Lower leg skin (tissue), 4 donors: ENCODE results near the gene BMAL1. TPM values are rescaled to one million over a fixed set of nuclear protein-coding genes. Genes with fewer than 3 reads are reported as not detected.
"Not testable (repeated sequence)": the region's sequence is repeated elsewhere in the genome, so short reads cannot be mapped to it uniquely, and the experiment has no call there.

ENCODE experiments used
- DNase-seq, 2 donors: peaks; one replicate each; pipeline ENCODE4 v3.0.0-alpha.2; 2019; ENCODE audit warnings: low spot score in 2 of 2
- H3K4me3 ChIP-seq: fragments of 200-600 bp; sonication (generic); 2 replicates; pipeline ENCODE4 v1.5.1; 2017; ENCODE audit warnings: mild to moderate bottlenecking, low read depth; ENCODE audit not compliant: poor library complexity, severe bottlenecking
- POLR2A ChIP-seq, 2 donors: fragments of 450-650 bp; IDR thresholded peaks; one replicate each; pipeline ENCODE4 v1.6.1; 2016 to 2017; ENCODE audit warnings: antibody characterized with exemption in 2 of 2, mild to moderate bottlenecking in 1 of 2, moderate library complexity in 1 of 2
- WGBS, 2 donors: methylation state at CpG; one replicate each; pipeline ENCODE4 v1.1.5; 2018; 5-methylcytosine and 5-hydroxymethylcytosine counted together
- intact Hi-C: fragments of 100-400 bp; cut with DNase I; formaldehyde crosslinking; loops from one replicate; pipeline ENCODE4 v1.15.0; 2023; ENCODE audit warnings: low total_unique reads
- total RNA-seq, 4 donors: library from RNA; depleted of rRNA; stranded (reverse); fragments of >200 nt; gene quantifications; one replicate each; pipeline ENCODE4 v1.1.0, GENCODE V29; 2016
- TF ChIP-seq, protein P1 (sequence below), 3 donors: fragments of 450-650 bp; IDR thresholded peaks; one replicate each; pipeline ENCODE4 v1.5.1; 2016; ENCODE audit warnings: antibody characterized with exemption in 3 of 3, mild to moderate bottlenecking in 3 of 3, moderate library complexity in 2 of 3

The BMAL1 gene
- total RNA-seq, 4 donors from 2014 or later, result 34.8 to 132 (median 61.5) TPM

- WGBS, 2 donors, result 73% methylated on average over 5 of the region's 5 CpGs
- no peak overlapping the region for H3K4me3 ChIP-seq
- no peak for TF ChIP-seq POLR2A (IDR thresholded peaks at IDR 0.05)
- TF ChIP-seq, protein P1, sequence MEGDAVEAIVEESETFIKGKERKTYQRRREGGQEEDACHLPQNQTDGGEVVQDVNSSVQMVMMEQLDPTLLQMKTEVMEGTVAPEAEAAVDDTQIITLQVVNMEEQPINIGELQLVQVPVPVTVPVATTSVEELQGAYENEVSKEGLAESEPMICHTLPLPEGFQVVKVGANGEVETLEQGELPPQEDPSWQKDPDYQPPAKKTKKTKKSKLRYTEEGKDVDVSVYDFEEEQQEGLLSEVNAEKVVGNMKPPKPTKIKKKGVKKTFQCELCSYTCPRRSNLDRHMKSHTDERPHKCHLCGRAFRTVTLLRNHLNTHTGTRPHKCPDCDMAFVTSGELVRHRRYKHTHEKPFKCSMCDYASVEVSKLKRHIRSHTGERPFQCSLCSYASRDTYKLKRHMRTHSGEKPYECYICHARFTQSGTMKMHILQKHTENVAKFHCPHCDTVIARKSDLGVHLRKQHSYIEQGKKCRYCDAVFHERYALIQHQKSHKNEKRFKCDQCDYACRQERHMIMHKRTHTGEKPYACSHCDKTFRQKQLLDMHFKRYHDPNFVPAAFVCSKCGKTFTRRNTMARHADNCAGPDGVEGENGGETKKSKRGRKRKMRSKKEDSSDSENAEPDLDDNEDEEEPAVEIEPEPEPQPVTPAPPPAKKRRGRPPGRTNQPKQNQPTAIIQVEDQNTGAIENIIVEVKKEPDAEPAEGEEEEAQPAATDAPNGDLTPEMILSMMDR (IDR thresholded peaks at IDR 0.05), result no peak
- intact Hi-C loops, result no loop called here
- no peak for DNase-seq
Observed at GRCh38 chr11:13247606-13248296, 29.8 kb upstream of the BMAL1 start.

DNA sequence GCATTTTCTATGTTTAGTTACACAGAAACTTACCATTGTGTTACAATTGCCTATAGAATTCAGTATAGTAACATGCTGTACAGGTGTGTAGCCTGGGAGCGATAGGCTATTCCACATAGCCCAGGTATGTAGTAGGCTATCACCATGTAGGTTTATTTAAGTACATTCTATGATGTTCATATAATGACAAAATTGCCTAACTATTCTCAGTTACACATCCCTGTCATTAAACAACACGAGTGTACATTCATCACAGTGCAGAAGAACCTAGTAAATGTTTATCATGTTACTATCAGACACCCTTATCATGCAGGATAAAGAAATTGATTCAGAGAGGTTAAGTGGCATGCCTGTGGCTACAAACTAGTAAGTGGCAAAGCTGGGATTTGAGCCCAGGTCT lies 28.4 kb upstream of the BMAL1 start:
- DNase-seq, result no peak
- WGBS, 2 donors, result 91 to 95% methylated on average over 2 of the region's 2 CpGs
- intact Hi-C loops, result no loop called here
- TF ChIP-seq, protein P1 (IDR thresholded peaks at IDR 0.05), result no peak
- no peak for TF ChIP-seq POLR2A (IDR thresholded peaks at IDR 0.05)
- H3K4me3 ChIP-seq, result no peak overlapping the region

DNA sequence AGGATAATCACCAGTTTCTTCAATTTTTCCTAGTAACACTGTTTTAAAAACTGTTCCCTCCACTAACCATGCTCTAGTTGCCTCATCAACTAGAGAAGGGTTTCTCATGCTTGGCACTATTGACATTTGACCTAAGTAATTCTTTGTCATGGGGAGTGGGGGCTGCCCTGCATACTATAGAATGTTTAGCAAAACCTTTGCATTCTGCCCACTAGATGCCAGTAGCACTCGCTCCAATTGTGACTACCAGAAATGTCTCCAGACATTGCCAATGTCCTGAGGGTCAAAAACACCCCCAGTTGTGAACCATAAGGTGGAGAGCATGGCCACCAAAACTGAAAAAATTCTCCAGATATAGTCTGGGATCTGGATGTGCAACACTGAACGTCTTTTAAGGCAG lies 27.6 kb upstream of the BMAL1 start:
- intact Hi-C loops, result no loop called here
- no peak for DNase-seq
- no peak overlapping the region for H3K4me3 ChIP-seq
- TF ChIP-seq, protein P1 (IDR thresholded peaks at IDR 0.05), result no peak
- TF ChIP-seq POLR2A (IDR thresholded peaks at IDR 0.05), result no peak
- WGBS, 2 donors, result 70 to 83% methylated on average over 2 of the region's 2 CpGs

DNA sequence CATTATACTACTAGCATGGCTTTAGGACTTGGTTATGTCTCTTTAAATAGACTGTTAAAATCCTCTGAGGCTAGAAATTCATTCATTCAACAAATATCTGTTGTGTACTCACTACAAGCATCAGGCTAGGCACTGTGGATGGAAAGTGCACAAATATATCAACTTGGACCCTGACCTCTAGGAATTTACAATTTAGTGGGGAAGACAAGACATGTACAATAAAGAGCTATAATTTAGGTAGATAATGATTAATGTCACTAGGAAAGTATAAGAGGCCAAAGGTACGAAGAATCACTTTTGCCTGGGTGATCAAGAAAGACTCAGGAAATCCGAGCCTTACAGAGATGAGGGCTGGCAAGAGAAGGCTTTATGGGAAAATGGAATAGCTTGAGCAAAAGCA lies 25.6 kb upstream of the BMAL1 start:
- intact Hi-C loops, result no loop called here
- TF ChIP-seq, protein P1 (IDR thresholded peaks at IDR 0.05), result no peak
- TF ChIP-seq POLR2A (IDR thresholded peaks at IDR 0.05), result no peak
- no peak overlapping the region for H3K4me3 ChIP-seq
- WGBS, 2 donors, result 90 to 96% methylated on average over 2 of the region's 2 CpGs
- DNase-seq, result no peak

DNA sequence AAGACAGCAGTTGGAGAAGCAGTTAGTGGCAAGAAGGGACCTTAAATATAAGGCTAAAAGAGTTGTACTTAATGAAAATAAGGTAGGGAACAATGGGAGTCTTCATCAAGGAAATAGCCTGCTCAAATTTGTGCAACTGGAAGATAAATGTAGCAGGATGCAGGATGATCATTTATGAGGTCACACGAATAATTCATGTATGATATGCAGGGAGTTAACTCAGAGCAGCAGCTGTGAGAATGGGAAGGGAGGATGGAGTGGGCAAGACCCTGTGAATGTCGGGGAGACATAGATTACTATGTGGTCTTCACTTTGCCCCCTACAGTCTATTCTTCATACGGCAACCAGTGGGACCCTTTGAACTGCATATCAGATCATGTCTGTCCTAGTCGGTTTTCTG lies 25.2 kb upstream of the BMAL1 start:
- no peak for DNase-seq
- no peak overlapping the region for H3K4me3 ChIP-seq
- WGBS, 2 donors, result 84 to 92% methylated on average over 4 of the region's 4 CpGs
- no peak for TF ChIP-seq POLR2A (IDR thresholded peaks at IDR 0.05)
- TF ChIP-seq, protein P1 (IDR thresholded peaks at IDR 0.05), result no peak
- intact Hi-C loops, result no loop called here

GRCh38 chr11:13256216-13256615 lies 21.4 kb upstream of the BMAL1 start:
- intact Hi-C loops, result no loop called here
- 89% methylated on average over 3 of the region's 3 CpGs for WGBS, 2 donors
- TF ChIP-seq POLR2A (IDR thresholded peaks at IDR 0.05), result no peak
- TF ChIP-seq, protein P1 (IDR thresholded peaks at IDR 0.05), result no peak
- no peak overlapping the region for H3K4me3 ChIP-seq
- DNase-seq, result no peak

DNA sequence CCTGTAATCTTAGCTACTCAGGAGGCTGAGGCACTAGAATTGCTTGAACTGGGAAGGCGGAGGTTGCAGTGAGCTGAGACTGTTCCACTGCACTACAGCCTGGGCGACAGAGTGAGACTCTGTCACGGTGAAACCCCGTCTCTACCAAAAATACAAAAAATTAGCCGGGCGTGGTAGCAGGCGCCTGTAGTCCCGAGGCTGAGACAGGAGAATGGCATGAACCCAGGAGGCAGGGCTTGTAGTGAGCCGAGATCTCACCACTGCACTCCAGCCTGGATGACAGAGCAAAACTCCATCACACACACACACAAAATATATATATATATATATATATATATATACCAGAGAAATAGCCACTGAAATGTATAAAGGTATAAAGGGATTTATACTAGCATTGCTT lies 19.5 kb upstream of the BMAL1 start:
- H3K4me3 ChIP-seq, intact Hi-C loops, DNase-seq: not testable (repeated sequence)
- WGBS, 2 donors, result 60 to 61% methylated on average over 9 of the region's 9 CpGs
